NCI-H774 (cell line): Measurements from ENCODE around the gene RHCE.
"Not testable (repeated sequence)": the region's sequence is repeated elsewhere in the genome, so short reads cannot be mapped to it uniquely, and the experiment has no call there.

ENCODE experiments used
- DNase-seq: peaks from one replicate; lab custom pipeline; 2025; lab: John Stamatoyannopoulos, UW

The RHCE gene

GRCh38 chr1:25432749-25433388 lies 12.2 kb upstream of the RHCE start:
- DNase-seq: no peak

GRCh38 chr1:25431955-25432719 lies 11.5 kb upstream of the RHCE start:
- no peak for DNase-seq

- no peak for DNase-seq
These were observed 10.6 kb upstream of the RHCE start for GRCh38 chr1:25430967-25431881.

- DNase-seq: peak; percentile 80
These were observed 9.7 kb upstream of the RHCE start, which contains the start of gene MACO1 for GRCh38 chr1:25430073-25430966. Gene MACO1 (plus strand): TSS chr1:25430897. CDS start chr1:25431099, 202 bp downstream.

GRCh38 chr1:25428475-25429166 lies 8.0 kb upstream of the RHCE start:
- DNase-seq: no peak

- DNase-seq: no peak
These were observed 7.1 kb upstream of the RHCE start for GRCh38 chr1:25427696-25428095.

GRCh38 chr1:25425098-25426085 lies 4.8 kb upstream of the RHCE start:
- DNase-seq: no peak

- DNase-seq: not testable (repeated sequence)
These were observed 2.6 kb upstream of the RHCE start for GRCh38 chr1:25423206-25423605.

- DNase-seq: not testable (repeated sequence)
These were observed 1.3 kb downstream of the RHCE start for GRCh38 chr1:25419339-25419738.

- not testable (repeated sequence) for DNase-seq
These were observed 3.3 kb downstream of the RHCE start for GRCh38 chr1:25417280-25417679.

- DNase-seq: not testable (repeated sequence)
These were observed 6.0 kb downstream of the RHCE start for GRCh38 chr1:25414578-25414977.

- DNase-seq: not testable (repeated sequence)
These were observed 6.5 kb downstream of the RHCE start for GRCh38 chr1:25414157-25414556.

- not testable (repeated sequence) for DNase-seq
These were observed 7.6 kb downstream of the RHCE start for GRCh38 chr1:25412872-25413623.

- not testable (repeated sequence) for DNase-seq
These were observed 10.8 kb downstream of the RHCE start for GRCh38 chr1:25409641-25410427.

- DNase-seq: not testable (repeated sequence)
These were observed 14.8 kb downstream of the RHCE start for GRCh38 chr1:25405731-25406305.

GRCh38 chr1:25402947-25403803 lies 17.4 kb downstream of the RHCE start:
- DNase-seq: not testable (repeated sequence)
